ENCODE results near the gene B4GALT5. TPM values are rescaled to one million over a fixed set of nuclear protein-coding genes. Genes with fewer than 3 reads are reported as not detected.
"Not testable (repeated sequence)": the region's sequence is repeated elsewhere in the genome, so short reads cannot be mapped to it uniquely, and the experiment has no call there.

B4GALT5 gene
- total RNA-seq, 4 donors from 2014 or later, result 13.5 to 59.0 (median 25.0) TPM

GRCh38 chr20:49620364-49621240 lies 93.1 kb downstream of the B4GALT5 start:
- no peaks in the 10 kb centered on the region for H3K4me1 ChIP-seq
- intact Hi-C loops (cut with DNase I; ENCODE audit: low total_unique reads), result no loop called here
- H3K4me3 ChIP-seq, result no peak overlapping the region
- no peak overlapping the region for H3K27ac ChIP-seq
- TF ChIP-seq POLR2A (IDR thresholded peaks at IDR 0.05) (no peak), CTCF (IDR thresholded peaks at IDR 0.05) (no peak)
- no peaks in the 10 kb centered on the region for H3K36me3 ChIP-seq
- no peaks in the 10 kb centered on the region for H3K27me3 ChIP-seq
- DNase-seq, result no peak
- no peaks in the 10 kb centered on the region for H3K9me3 ChIP-seq

GRCh38 chr20:49619113-49620048 lies 94.3 kb downstream of the B4GALT5 start:
- no peak overlapping the region for H3K4me3 ChIP-seq
- no peaks in the 10 kb centered on the region for H3K36me3 ChIP-seq
- DNase-seq, result no peak
- intact Hi-C loops (cut with DNase I; ENCODE audit: low total_unique reads), result no loop called here
- no peaks in the 10 kb centered on the region for H3K27me3 ChIP-seq
- H3K9me3 ChIP-seq, result no peaks in the 10 kb centered on the region
- no peak overlapping the region for H3K27ac ChIP-seq
- TF ChIP-seq POLR2A (IDR thresholded peaks at IDR 0.05), result no peak
- H3K4me1 ChIP-seq, result no peaks in the 10 kb centered on the region

GRCh38 chr20:49618289-49618688 lies 95.4 kb downstream of the B4GALT5 start:
- H3K4me3 ChIP-seq, result no peak overlapping the region
- H3K27ac ChIP-seq, result no peak overlapping the region
- intact Hi-C loops (cut with DNase I; ENCODE audit: low total_unique reads), result no loop called here
- H3K9me3 ChIP-seq, result no peaks in the 10 kb centered on the region
- no peaks in the 10 kb centered on the region for H3K27me3 ChIP-seq
- no peak for TF ChIP-seq CTCF (IDR thresholded peaks at IDR 0.05)
- TF ChIP-seq POLR2A (IDR thresholded peaks at IDR 0.05), result no peak
- DNase-seq, result no peak
- no peaks in the 10 kb centered on the region for H3K36me3 ChIP-seq
- H3K4me1 ChIP-seq, result no peaks in the 10 kb centered on the region

GRCh38 chr20:49617394-49617793 lies 96.3 kb downstream of the B4GALT5 start:
- DNase-seq; intact Hi-C loops (cut with DNase I; ENCODE audit: low total_unique reads); H3K27ac ChIP-seq; H3K27me3 ChIP-seq; H3K4me1 ChIP-seq; H3K36me3 ChIP-seq; H3K4me3 ChIP-seq; H3K9me3 ChIP-seq: not testable (repeated sequence)

GRCh38 chr20:49616154-49617007 lies 97.3 kb downstream of the B4GALT5 start:
- Histone ChIP-seq H3K9me3 (no peaks in the 10 kb centered on the region), H3K4me1 (no peaks in the 10 kb centered on the region), H3K36me3 (no peaks in the 10 kb centered on the region), H3K27me3 (no peaks in the 10 kb centered on the region), H3K27ac (no peak overlapping the region), H3K4me3 (no peak overlapping the region)
- TF ChIP-seq CTCF (IDR thresholded peaks at IDR 0.05) (no peak), POLR2A (IDR thresholded peaks at IDR 0.05) (no peak)
- DNase-seq, result no peak
- intact Hi-C loops (cut with DNase I; ENCODE audit: low total_unique reads), result no loop called here
